ENCODE data around the gene SPINT1.

SPINT1 gene

GRCh38 chr15:40843885-40844695, at the start of gene SPINT1:
TSS of gene SPINT1 (plus strand) at chr15:40844048. CDS start at chr15:40844555, 507 bp downstream.
- peak; percentile 35 to 84 (median 60) for DNase-seq (ENCODE audit: low read depth in 3 of 3)

GRCh38 chr15:40796041-40796440, 47.8 kb upstream of the SPINT1 start:
- DNase-seq (ENCODE audit: low read depth in 3 of 3) = no peak

GRCh38 chr15:40796512-40796911, 47.3 kb upstream of the SPINT1 start:
- DNase-seq (ENCODE audit: low read depth in 3 of 3) = no peak

- DNase-seq (ENCODE audit: low read depth in 3 of 3) = no peak
Observed at GRCh38 chr15:40799523-40799922, 44.3 kb upstream of the SPINT1 start.

GRCh38 chr15:40803076-40803475, 40.8 kb upstream of the SPINT1 start:
- DNase-seq (ENCODE audit: low read depth in 3 of 3) = no peak

- no peak for DNase-seq (ENCODE audit: low read depth in 3 of 3)
Observed at GRCh38 chr15:40803688-40804087, 40.2 kb upstream of the SPINT1 start.

GRCh38 chr15:40806672-40807027, 37.2 kb upstream of the SPINT1 start:
- DNase-seq (ENCODE audit: low read depth in 3 of 3) = no peak

GRCh38 chr15:40807028-40807887, 36.6 kb upstream of the SPINT1 start, which contains the start of the genes DNAJC17 and ZFYVE19:
TSS of gene DNAJC17 (minus strand) at chr15:40807473. CDS start at chr15:40807446, 27 bp downstream.
TSS of gene ZFYVE19 (plus strand) at chr15:40807089. CDS start at chr15:40807590, 501 bp downstream.
- DNase-seq (ENCODE audit: low read depth in 3 of 3) = peak; percentile 87 to 94 (median 92)

- DNase-seq (ENCODE audit: low read depth in 3 of 3) = no peak
Observed at GRCh38 chr15:40807888-40808461, 35.9 kb upstream of the SPINT1 start.

GRCh38 chr15:40808861-40809450, 34.9 kb upstream of the SPINT1 start:
- no peak for DNase-seq (ENCODE audit: low read depth in 3 of 3)

- DNase-seq (ENCODE audit: low read depth in 3 of 3) = no peak
Observed at GRCh38 chr15:40812721-40813425, 31.0 kb upstream of the SPINT1 start.

- no peak for DNase-seq (ENCODE audit: low read depth in 3 of 3)
Observed at GRCh38 chr15:40815042-40815698, 28.7 kb upstream of the SPINT1 start.

GRCh38 chr15:40819048-40819447, 24.8 kb upstream of the SPINT1 start:
- DNase-seq (ENCODE audit: low read depth in 3 of 3) = no peak

- no peak for DNase-seq (ENCODE audit: low read depth in 3 of 3)
Observed at GRCh38 chr15:40821195-40821594, 22.7 kb upstream of the SPINT1 start.

- DNase-seq (ENCODE audit: low read depth in 3 of 3) = no peak
Observed at GRCh38 chr15:40823572-40824343, 20.1 kb upstream of the SPINT1 start.

GRCh38 chr15:40825661-40826422, 18.0 kb upstream of the SPINT1 start:
- DNase-seq (ENCODE audit: low read depth in 3 of 3) = no peak

- DNase-seq (ENCODE audit: low read depth in 3 of 3) = no peak
Observed at GRCh38 chr15:40826423-40827075, 17.3 kb upstream of the SPINT1 start.

GRCh38 chr15:40828447-40829036, 15.3 kb upstream of the SPINT1 start, which contains the start of gene PPP1R14D:
TSS of gene PPP1R14D (minus strand) at chr15:40828708. CDS start at chr15:40828641, 67 bp downstream.
- no peak for DNase-seq (ENCODE audit: low read depth in 3 of 3)
